CD14-positive monocyte (primary cell): ENCODE results near the gene CLVS2. TPM values are rescaled to one million over a fixed set of nuclear protein-coding genes. Genes with fewer than 3 reads are reported as not detected.

Experiments
- DNase-seq, 3 donors: peaks; one replicate each; pipeline ENCODE4 v3.0.0-alpha.2; 2011 to 2022
- H2AFZ ChIP-seq: 2 replicates; pipeline ENCODE4 v1.6.0; 2012; ENCODE audit warnings: mild to moderate bottlenecking, low read depth, low read length, inconsistent platforms; ENCODE audit not compliant: insufficient read depth, poor library complexity, severe bottlenecking
- H3K27ac ChIP-seq, 2 donors: 1 replicate in 1 of 2; 2 replicates in 1 of 2; pipeline ENCODE4 v1.5.1; 2012 to 2013; ENCODE audit warnings: low read length in 2 of 2, control low read depth in 1 of 2, inconsistent platforms in 1 of 2, low read depth in 1 of 2, mild to moderate bottlenecking in 1 of 2
- H3K27me3 ChIP-seq, 2 donors: one replicate each; pipeline versions ENCODE4 v1.6.0 to v1.6.1; 2011 to 2013; ENCODE audit warnings: low read length in 2 of 2; ENCODE audit not compliant: control insufficient read depth in 2 of 2, insufficient read depth in 2 of 2
- H3K36me3 ChIP-seq, 2 donors: replicated peaks in 1 of 2; 1 replicate in 1 of 2; 2 replicates in 1 of 2; pipeline versions ENCODE4 v1.5.1 to v1.6.1; 2012 to 2013; ENCODE audit warnings: low read length in 2 of 2, control low read depth in 1 of 2, inconsistent platforms in 1 of 2, mild to moderate bottlenecking in 1 of 2; ENCODE audit not compliant: insufficient read depth in 2 of 2, control insufficient read depth in 1 of 2
- H3K4me1 ChIP-seq, 2 donors: 1 replicate in 1 of 2; 2 replicates in 1 of 2; pipeline versions ENCODE4 v1.5.1 to v1.6.1; 2012 to 2013; ENCODE audit warnings: low read length in 2 of 2, control low read depth in 1 of 2, inconsistent platforms in 1 of 2, mild to moderate bottlenecking in 1 of 2, moderate library complexity in 1 of 2; ENCODE audit not compliant: insufficient read depth in 2 of 2, control insufficient read depth in 1 of 2
- H3K4me2 ChIP-seq: replicated peaks from 2 replicates; pipeline ENCODE3; 2012; ENCODE audit warnings: low read length, moderate library complexity, mild to moderate bottlenecking; ENCODE audit not compliant: poor library complexity, severe bottlenecking; ENCODE audit errors: extremely low read depth
- H3K4me3 ChIP-seq, 3 experiments: fragments of 200-600 bp in 1 of 3; sonication (generic) in 1 of 3; replicated peaks in 1 of 3; 1 replicate in 2 of 3; 2 replicates in 1 of 3; pipeline ENCODE4 v1.5.1; 2011 to 2013; ENCODE audit warnings: low read length in 3 of 3, mild to moderate bottlenecking in 3 of 3, control low read depth in 2 of 3, low read depth in 2 of 3, inconsistent platforms in 1 of 3, moderate library complexity in 1 of 3
- H3K79me2 ChIP-seq: 2 replicates; pipeline ENCODE4 v1.6.0; 2012; ENCODE audit warnings: mild to moderate bottlenecking, control low read depth, inconsistent platforms, low read length, moderate library complexity; ENCODE audit not compliant: insufficient read depth
- H3K9ac ChIP-seq: 2 replicates; pipeline ENCODE4 v1.6.0; 2017; ENCODE audit warnings: low read length, mild to moderate bottlenecking; ENCODE audit not compliant: insufficient read depth, poor library complexity, severe bottlenecking
- H3K9me3 ChIP-seq, 2 donors: replicated peaks in 1 of 2; 1 replicate in 1 of 2; 2 replicates in 1 of 2; pipeline versions ENCODE4 v1.5.1 to v1.6.1; 2012 to 2013; ENCODE audit warnings: low read length in 2 of 2, control low read depth in 1 of 2; ENCODE audit not compliant: control insufficient read depth in 1 of 2, insufficient read depth in 1 of 2
- H4K20me1 ChIP-seq: 2 replicates; pipeline ENCODE4 v1.6.0; 2012; ENCODE audit warnings: mild to moderate bottlenecking, low read length, control low read depth, moderate library complexity; ENCODE audit not compliant: insufficient read depth
- H3K27ac Mint-ChIP-seq, 7 donors: one replicate each; pipeline ENCODE4 v1.8.0; 2020; ENCODE audit warnings: mild to moderate bottlenecking in 7 of 7, mixed read lengths in 7 of 7, moderate library complexity in 6 of 7, inconsistent platforms in 2 of 7
- H3K27me3 Mint-ChIP-seq, 3 donors: one replicate each; pipeline ENCODE4 v1.8.0; 2021 to 2022; ENCODE audit warnings: low read depth in 3 of 3, mild to moderate bottlenecking in 3 of 3, mixed read lengths in 3 of 3, moderate library complexity in 3 of 3, inconsistent platforms in 1 of 3
- H3K36me3 Mint-ChIP-seq, 2 donors: one replicate each; pipeline ENCODE4 v1.8.0; 2020; ENCODE audit warnings: mixed read lengths in 2 of 2, inconsistent platforms in 1 of 2, mild to moderate bottlenecking in 1 of 2
- H3K4me1 Mint-ChIP-seq: one replicate; pipeline ENCODE4 v1.8.0; 2020; ENCODE audit warnings: mild to moderate bottlenecking, mixed read lengths
- H3K4me3 Mint-ChIP-seq, 2 donors: one replicate each; pipeline ENCODE4 v1.8.0; 2020; ENCODE audit warnings: mild to moderate bottlenecking in 2 of 2, mixed read lengths in 2 of 2, moderate library complexity in 1 of 2
- H3K9me3 Mint-ChIP-seq, 7 donors: one replicate each; pipeline ENCODE4 v1.8.0; 2020 to 2022; ENCODE audit warnings: mixed read lengths in 7 of 7, mild to moderate bottlenecking in 6 of 7, moderate library complexity in 6 of 7, inconsistent platforms in 2 of 7
- CTCF ChIP-seq: fragments of 200-600 bp; IDR thresholded peaks from one replicate; pipeline ENCODE4 v1.8.0; 2022; ENCODE audit warnings: antibody characterized with exemption, mild to moderate bottlenecking
- WGBS: methylation state at CpG from one replicate; pipeline ENCODE4 v1.1.5; 2013; ENCODE audit warnings: missing lambda C conversion rate; ENCODE audit not compliant: insufficient coverage; 5-methylcytosine and 5-hydroxymethylcytosine counted together
- intact Hi-C, 2 donors: fragments of 100-400 bp; cut with micrococcal nuclease; formaldehyde crosslinking; loops; one replicate each; pipeline versions ENCODE4 v1.15.0 to v1.15.1; 2023
- polyA plus RNA-seq, 3 donors: library from polyadenylated mRNA; depleted of rRNA in 1 of 3; unstranded in 2 of 3; stranded (reverse) in 1 of 3; fragments of 300-500 nt in 2 of 3; fragments of >200 nt in 1 of 3; fragmentation: Illumina TruSeq in 2 of 3; gene quantifications; 1 replicate in 2 of 3; 2 replicates in 1 of 3; pipeline ENCODE4 v1.2.3, GENCODE V29; 2012 to 2021

CLVS2 gene
- polyA plus RNA-seq, 3 donors, result not detected

- no peaks in the 10 kb centered on the region for H3K27me3 ChIP-seq
- H2AFZ ChIP-seq, result no peak overlapping the region
- Mint-ChIP-seq H3K27me3 (no peaks in the 10 kb centered on the region), H3K27ac (no peak overlapping the region), H3K9me3 (peaks cover 0 to 4% (median 0%) of the 10 kb centered on the region in 7 donors), H3K4me3 (no peak overlapping the region), H3K4me1 (no peaks in the 10 kb centered on the region), H3K36me3 (no peaks in the 10 kb centered on the region)
- no peak for DNase-seq
- no peaks in the 10 kb centered on the region for H3K36me3 ChIP-seq
- H3K4me1 ChIP-seq, result no peaks in the 10 kb centered on the region
- intact Hi-C loops, result no loop called here
- H3K4me3 ChIP-seq, result no peak overlapping the region
- no peaks in the 10 kb centered on the region for H3K9me3 ChIP-seq
- H4K20me1 ChIP-seq, result no peaks in the 10 kb centered on the region
- WGBS, result 100% methylated on average over 1 of the region's 5 CpGs
- no peak overlapping the region for H3K27ac ChIP-seq
- no peak for TF ChIP-seq CTCF
- no peaks in the 10 kb centered on the region for H3K79me2 ChIP-seq
- no peak overlapping the region for H3K4me2 ChIP-seq
- no peak overlapping the region for H3K9ac ChIP-seq
Observed at GRCh38 chr6:123017104-123017682, 21.2 kb downstream of the CLVS2 start.

DNA sequence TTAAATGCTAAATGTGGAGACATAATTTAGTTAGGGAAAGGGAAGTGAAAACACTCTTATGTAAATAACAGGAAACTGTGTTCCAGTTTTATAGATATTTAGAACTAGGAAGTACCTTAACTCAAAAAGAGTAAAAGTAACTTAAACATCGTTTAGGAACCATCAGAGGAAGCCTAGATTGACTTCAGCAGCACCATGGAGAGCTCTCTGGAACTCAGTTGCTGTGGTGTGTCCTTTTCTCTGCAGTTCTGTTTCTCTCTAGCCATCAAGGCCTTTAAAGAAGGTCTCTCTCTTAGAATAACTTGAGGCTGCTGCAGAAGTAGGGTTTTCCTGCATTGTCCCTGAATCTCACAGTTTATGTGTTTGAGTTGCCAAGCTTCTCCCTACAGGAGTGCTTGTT lies 26.9 kb downstream of the CLVS2 start:
- H3K27ac ChIP-seq, result no peak overlapping the region
- H3K4me3 Mint-ChIP-seq, result no peak overlapping the region
- H3K9me3 ChIP-seq, result no peaks in the 10 kb centered on the region
- no peak for TF ChIP-seq CTCF
- no peak overlapping the region for H3K27ac Mint-ChIP-seq
- H3K9ac ChIP-seq, result no peak overlapping the region
- no peaks in the 10 kb centered on the region for H3K27me3 ChIP-seq
- WGBS, result 0% methylated on average over 1 of the region's 1 CpG
- H3K36me3 ChIP-seq, result no peaks in the 10 kb centered on the region
- H3K4me1 ChIP-seq, result no peaks in the 10 kb centered on the region
- no peak overlapping the region for H3K4me2 ChIP-seq
- no peaks in the 10 kb centered on the region for H3K27me3 Mint-ChIP-seq
- peaks cover 3% of the 10 kb centered on the region for H3K4me1 Mint-ChIP-seq
- no peaks in the 10 kb centered on the region for H3K36me3 Mint-ChIP-seq
- peaks cover 0 to 4% (median 0%) of the 10 kb centered on the region in 7 donors for H3K9me3 Mint-ChIP-seq
- no peak for DNase-seq
- no peaks in the 10 kb centered on the region for H3K79me2 ChIP-seq
- H4K20me1 ChIP-seq, result no peaks in the 10 kb centered on the region
- H2AFZ ChIP-seq, result no peak overlapping the region
- intact Hi-C loops, result no loop called here
- no peak overlapping the region for H3K4me3 ChIP-seq
